HUES48 (cell line): ENCODE data around the gene SERPINA5.

ENCODE experiments used
- H3K27ac ChIP-seq: one replicate; pipeline ENCODE4 v1.7.0; 2013; ENCODE audit warnings: low read depth, low read length, inconsistent platforms
- H3K27me3 ChIP-seq: 2 replicates; pipeline ENCODE4 v1.6.1; 2013; ENCODE audit warnings: mild to moderate bottlenecking, low read length; ENCODE audit not compliant: control insufficient read depth, insufficient read depth
- H3K36me3 ChIP-seq: 2 replicates; pipeline ENCODE4 v1.6.1; 2013; ENCODE audit warnings: low read length; ENCODE audit not compliant: control insufficient read depth, insufficient read depth
- H3K4me1 ChIP-seq: 2 replicates; pipeline ENCODE4 v1.6.1; 2013; ENCODE audit warnings: mild to moderate bottlenecking, low read length; ENCODE audit not compliant: control insufficient read depth, insufficient read depth
- H3K4me3 ChIP-seq: 2 replicates; pipeline ENCODE4 v1.5.1; 2013; ENCODE audit warnings: mild to moderate bottlenecking, low read depth, low read length
- H3K9ac ChIP-seq: 2 replicates; pipeline ENCODE4 v1.6.1; 2013; ENCODE audit warnings: mild to moderate bottlenecking, low read depth, low read length, moderate library complexity
- H3K9me3 ChIP-seq: 2 replicates; pipeline ENCODE4 v1.6.1; 2013; ENCODE audit warnings: low read length; ENCODE audit not compliant: control insufficient read depth, insufficient read depth

Gene SERPINA5

DNA sequence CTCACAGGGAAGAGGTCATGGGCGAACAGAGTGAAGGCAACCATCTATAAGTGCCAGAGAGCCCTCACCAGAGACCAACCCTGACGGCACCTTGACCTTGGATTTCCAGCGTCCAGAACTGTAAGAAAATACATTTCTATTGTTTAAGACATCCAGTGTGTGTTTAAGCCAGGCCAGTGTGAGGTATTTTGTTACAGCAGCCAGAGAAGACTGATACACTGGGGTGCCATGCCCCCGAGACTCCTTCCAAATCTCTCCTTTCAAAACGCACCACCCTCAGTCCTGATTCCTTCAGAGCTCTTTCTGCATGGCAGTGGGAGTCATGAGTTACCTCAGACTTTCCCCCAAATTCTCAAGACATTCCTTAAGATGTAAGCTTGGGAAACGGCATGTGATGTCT lies 2.5 kb upstream of the SERPINA5 start:
- peaks cover 7% of the 10 kb centered on the region; the same call in 1 of the 2 replicates for H3K9me3 ChIP-seq
- H3K27ac ChIP-seq = no peak overlapping the region
- no peak overlapping the region for H3K9ac ChIP-seq
- no peaks in the 10 kb centered on the region for H3K27me3 ChIP-seq
- no peak overlapping the region for H3K4me3 ChIP-seq
- H3K4me1 ChIP-seq = no peaks in the 10 kb centered on the region
- H3K36me3 ChIP-seq = no peaks in the 10 kb centered on the region

DNA sequence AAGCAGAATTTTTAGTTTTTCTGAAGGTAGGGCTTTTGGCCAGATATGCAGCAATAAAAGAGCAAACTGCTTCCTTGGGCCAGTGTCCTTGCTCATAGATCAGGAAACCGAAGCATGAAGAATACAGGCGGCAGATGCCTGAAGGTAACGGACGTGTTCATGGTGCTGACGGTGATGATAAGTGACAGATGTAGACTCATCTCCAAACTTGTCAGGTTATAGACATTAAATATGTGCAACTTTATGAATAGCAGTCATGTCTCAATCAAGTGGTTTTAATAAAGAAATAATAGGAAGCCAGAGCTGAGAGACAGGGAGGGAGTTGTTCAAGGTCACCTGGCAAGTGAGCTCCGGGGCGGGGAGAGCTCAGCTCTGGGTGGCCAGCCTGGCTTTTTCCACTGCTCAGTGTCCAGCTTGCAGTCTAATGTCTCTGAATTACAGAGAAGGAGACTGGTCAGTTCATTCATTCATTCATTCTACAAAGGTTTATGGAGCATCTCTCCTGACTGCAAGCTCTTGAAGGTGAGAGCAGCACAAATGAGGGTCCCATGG lies 1.0 kb downstream of the SERPINA5 start:
- H3K9me3 ChIP-seq = peaks cover 10% of the 10 kb centered on the region
- H3K9ac ChIP-seq = no peak overlapping the region
- H3K4me1 ChIP-seq = no peaks in the 10 kb centered on the region
- no peaks in the 10 kb centered on the region for H3K36me3 ChIP-seq
- H3K27me3 ChIP-seq = no peaks in the 10 kb centered on the region
- H3K4me3 ChIP-seq = no peak overlapping the region
- H3K27ac ChIP-seq = no peak overlapping the region

DNA sequence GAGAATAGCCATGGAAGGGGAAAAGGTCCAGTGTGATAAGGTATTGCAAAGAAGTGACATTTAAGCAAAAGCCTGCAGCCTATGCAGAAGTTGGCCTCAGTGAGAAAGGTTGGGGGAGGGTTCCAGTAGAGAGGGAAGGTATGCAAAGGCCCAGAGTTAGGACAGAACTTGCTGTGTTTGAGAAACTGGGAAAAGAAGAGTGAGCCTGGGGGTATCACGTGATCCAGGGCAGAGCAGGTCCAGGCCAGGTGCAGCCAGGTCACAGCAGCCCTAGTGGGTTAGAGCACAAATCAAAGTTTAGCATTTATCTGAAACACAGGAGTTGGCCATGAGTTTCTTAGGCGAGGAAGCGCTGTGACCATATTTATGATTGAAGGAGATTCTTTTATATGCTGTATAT lies 1.6 kb downstream of the SERPINA5 start:
- Histone ChIP-seq H3K9ac (no peak overlapping the region), H3K27me3 (no peaks in the 10 kb centered on the region), H3K4me3 (no peak overlapping the region), H3K36me3 (no peaks in the 10 kb centered on the region), H3K27ac (no peak overlapping the region), H3K9me3 (peaks cover 10% of the 10 kb centered on the region), H3K4me1 (no peaks in the 10 kb centered on the region)

DNA sequence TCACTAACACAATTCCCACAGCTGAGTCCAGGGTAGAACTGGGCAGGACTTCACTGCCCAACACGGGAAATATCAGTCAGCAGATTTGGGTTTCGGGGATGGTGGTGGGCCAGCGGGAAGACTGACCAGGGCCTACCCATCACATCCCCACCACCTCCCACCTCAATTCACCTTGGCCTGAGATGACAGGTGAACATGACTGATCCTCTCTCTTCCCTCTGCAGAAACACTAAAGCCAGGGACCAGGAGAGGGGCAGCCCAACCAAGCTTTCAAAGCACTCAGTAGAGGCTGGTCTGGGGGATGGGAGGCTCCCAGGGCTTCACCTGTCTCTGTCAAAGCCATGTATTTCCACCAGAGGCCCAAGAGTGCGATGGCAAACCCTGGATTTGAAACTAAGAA lies 2.3 kb downstream of the SERPINA5 start:
- H3K27ac ChIP-seq = no peak overlapping the region
- no peak overlapping the region for H3K9ac ChIP-seq
- peaks cover 10% of the 10 kb centered on the region; the same call in 1 of the 2 replicates for H3K9me3 ChIP-seq
- H3K27me3 ChIP-seq = no peaks in the 10 kb centered on the region
- H3K4me1 ChIP-seq = no peaks in the 10 kb centered on the region
- H3K4me3 ChIP-seq = no peak overlapping the region
- no peaks in the 10 kb centered on the region for H3K36me3 ChIP-seq

DNA sequence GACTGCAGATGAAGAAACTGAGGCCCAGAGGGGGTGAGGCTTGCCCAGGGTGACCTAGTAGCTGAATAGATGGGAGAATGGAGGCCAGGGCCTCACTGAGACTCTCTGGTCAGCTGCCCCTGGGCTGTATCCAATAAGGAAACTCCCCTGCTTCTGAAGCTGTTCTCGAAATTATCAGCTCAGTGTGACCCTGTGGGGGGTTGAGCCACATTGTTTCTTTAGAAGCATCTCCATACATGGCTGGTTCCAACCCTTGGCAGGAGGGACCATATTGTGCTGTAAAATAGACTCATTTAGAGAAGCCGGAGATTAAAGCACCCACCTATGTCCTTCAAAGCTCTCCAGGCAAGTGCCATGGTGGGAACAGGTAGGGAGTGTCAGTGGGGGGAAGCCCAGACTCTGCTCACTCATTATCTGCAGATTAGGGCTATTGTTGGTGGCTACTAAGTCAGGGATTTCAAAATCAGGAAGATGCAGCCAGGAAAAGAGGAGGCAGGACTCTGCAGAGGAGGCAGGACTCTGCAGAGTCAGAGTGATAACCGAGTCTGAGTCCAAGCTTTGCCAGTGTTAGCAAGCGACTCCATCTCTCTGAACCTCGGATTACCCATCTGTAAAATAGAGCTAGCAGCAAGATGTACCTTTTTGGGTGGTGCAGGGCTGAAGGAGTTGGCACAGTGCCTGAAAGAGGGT lies 3.5 kb downstream of the SERPINA5 start:
- Histone ChIP-seq H3K9ac (no peak overlapping the region), H3K9me3 (peaks cover 10% of the 10 kb centered on the region; the same call in 1 of the 2 replicates), H3K27ac (no peak overlapping the region), H3K27me3 (no peaks in the 10 kb centered on the region), H3K4me3 (no peak overlapping the region), H3K36me3 (no peaks in the 10 kb centered on the region), H3K4me1 (no peaks in the 10 kb centered on the region)

DNA sequence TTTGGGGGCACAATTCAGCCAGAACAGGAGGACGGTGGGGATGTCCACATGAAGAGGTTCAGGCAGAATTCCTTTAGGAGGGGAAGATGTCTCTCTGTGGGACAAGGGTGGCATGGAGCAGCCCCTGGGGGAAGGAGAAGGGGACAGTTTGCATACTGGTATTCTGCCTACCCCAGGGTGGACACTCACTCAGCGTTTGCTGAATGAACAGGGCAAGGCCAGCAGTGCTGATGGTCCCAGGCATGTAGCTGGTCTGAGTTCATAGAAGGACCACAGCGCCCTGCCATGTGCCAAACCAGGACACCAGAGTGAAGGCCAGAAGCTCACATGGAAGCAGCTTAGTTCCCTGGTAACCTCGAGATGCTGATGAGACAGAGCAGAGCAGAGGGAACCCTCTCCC lies 5.4 kb downstream of the SERPINA5 start:
- H3K9me3 ChIP-seq = peaks cover 11% of the 10 kb centered on the region; the same call in 1 of the 2 replicates
- H3K36me3 ChIP-seq = no peaks in the 10 kb centered on the region
- H3K4me3 ChIP-seq = no peak overlapping the region
- no peaks in the 10 kb centered on the region for H3K4me1 ChIP-seq
- no peaks in the 10 kb centered on the region for H3K27me3 ChIP-seq
- no peak overlapping the region for H3K9ac ChIP-seq
- H3K27ac ChIP-seq = no peak overlapping the region

DNA sequence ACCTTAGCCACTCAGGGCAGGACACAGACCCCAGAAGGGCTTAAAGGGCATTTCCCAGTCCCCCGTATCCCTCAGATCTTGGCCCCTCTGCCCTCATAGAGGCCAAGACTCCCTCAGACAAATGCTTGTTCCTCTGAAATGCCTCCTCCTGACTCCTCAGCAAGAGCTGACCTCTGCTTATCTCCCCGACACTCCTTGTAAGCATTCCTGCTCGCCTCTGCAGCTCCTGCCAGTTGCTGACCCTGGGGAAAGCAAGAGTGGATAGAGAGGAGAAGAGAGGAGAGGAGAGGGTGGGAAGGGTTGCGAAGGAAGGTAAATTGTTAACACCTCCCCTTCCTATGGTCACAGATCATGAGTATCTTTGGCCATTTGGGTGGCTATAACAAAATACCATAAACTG lies 7.1 kb downstream of the SERPINA5 start:
- Histone ChIP-seq H3K9me3 (peaks cover 11% of the 10 kb centered on the region; the same call in 1 of the 2 replicates), H3K36me3 (no peaks in the 10 kb centered on the region), H3K27me3 (no peaks in the 10 kb centered on the region), H3K4me3 (no peak overlapping the region), H3K4me1 (no peaks in the 10 kb centered on the region), H3K9ac (no peak overlapping the region), H3K27ac (no peak overlapping the region)

DNA sequence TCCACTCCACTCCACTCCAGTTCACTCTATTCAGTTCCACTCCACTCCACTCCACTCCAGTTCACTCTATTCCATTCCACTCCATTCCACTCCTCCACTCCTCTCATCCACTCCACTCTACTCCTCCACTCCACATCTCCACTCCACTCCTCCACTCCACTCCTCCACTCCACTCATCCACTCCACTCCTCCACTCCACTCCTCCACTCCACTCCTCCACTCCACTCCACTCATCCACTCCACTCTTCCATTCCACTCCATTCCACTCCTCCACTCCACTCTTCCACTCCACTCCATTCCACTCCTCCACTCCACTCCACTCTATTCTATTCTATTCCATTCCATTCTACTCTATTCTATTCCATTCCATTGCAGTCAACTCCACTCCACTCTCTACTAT lies 9.8 kb downstream of the SERPINA5 start:
- Histone ChIP-seq H3K27ac (no peak overlapping the region), H3K27me3 (no peaks in the 10 kb centered on the region), H3K9ac (no peak overlapping the region), H3K9me3 (peaks cover 5% of the 10 kb centered on the region; the same call in 1 of the 2 replicates), H3K36me3 (no peaks in the 10 kb centered on the region), H3K4me3 (no peak overlapping the region), H3K4me1 (no peaks in the 10 kb centered on the region)

DNA sequence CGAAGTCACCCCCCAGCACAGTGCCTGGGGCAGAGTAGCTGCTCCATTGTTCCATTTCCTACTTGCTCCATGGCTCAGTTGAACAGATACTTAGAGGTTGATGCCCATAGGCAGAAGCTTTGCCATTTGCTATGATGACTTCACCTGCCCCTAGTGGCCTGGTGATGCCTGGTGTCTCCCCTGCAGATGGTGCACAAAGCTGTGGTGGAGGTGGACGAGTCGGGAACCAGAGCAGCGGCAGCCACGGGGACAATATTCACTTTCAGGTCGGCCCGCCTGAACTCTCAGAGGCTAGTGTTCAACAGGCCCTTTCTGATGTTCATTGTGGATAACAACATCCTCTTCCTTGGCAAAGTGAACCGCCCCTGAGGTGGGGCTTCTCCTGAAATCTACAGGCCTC lies 10.6 kb downstream of the SERPINA5 start:
- no peak overlapping the region for H3K27ac ChIP-seq
- H3K27me3 ChIP-seq = no peaks in the 10 kb centered on the region
- no peaks in the 10 kb centered on the region for H3K36me3 ChIP-seq
- H3K9me3 ChIP-seq = 0 out of 2 replicates have a peak, but pooled peaks cover 5% of the 10 kb centered on the region
- no peak overlapping the region for H3K4me3 ChIP-seq
- H3K4me1 ChIP-seq = no peaks in the 10 kb centered on the region
- no peak overlapping the region for H3K9ac ChIP-seq

DNA sequence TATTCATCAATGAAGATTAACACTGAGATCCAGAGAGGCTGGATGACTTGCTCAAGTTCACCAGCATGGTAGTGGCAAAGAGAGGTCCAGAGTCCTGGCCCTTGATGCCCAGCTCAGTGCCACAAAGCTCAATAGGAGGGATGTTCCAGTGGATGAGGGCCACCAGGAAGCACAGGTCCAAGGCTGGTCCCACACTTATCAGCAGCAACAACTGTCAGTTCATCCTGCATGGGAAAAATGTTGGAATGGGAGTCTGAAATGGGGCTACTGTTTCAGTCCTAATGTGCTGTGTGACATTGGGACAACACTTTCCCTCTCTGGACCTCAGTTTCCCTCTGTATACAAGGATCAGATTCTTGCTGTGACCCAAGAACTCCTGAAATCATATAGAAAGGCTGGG lies 11.2 kb downstream of the SERPINA5 start:
- Histone ChIP-seq H3K4me3 (no peak overlapping the region), H3K4me1 (no peaks in the 10 kb centered on the region), H3K9me3 (0 out of 2 replicates have a peak, but pooled peaks cover 5% of the 10 kb centered on the region), H3K9ac (no peak overlapping the region), H3K27ac (no peak overlapping the region), H3K36me3 (no peaks in the 10 kb centered on the region), H3K27me3 (no peaks in the 10 kb centered on the region)

DNA sequence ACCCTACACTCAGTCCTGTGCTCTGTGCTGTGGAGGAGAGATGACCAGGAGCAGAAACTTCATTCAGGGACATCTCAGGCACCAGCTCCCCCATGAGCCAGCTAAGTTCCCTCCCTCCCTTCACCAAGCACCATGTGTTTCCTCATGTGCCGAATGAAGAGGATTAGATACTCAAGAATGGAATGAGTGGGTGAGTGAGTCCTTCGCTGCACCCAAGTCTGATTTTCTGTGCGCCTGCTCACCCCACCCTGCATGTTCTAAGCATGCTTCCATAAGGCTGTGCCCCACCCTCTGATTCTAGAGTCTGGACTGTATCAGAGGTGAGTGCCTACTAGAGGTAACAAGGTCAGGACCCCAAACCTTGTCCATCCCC lies 12.1 kb downstream of the SERPINA5 start:
- Histone ChIP-seq H3K27ac (no peak overlapping the region), H3K9ac (no peak overlapping the region), H3K27me3 (no peaks in the 10 kb centered on the region), H3K4me3 (no peak overlapping the region), H3K4me1 (no peaks in the 10 kb centered on the region), H3K36me3 (no peaks in the 10 kb centered on the region), H3K9me3 (0 out of 2 replicates have a peak, but pooled peaks cover 5% of the 10 kb centered on the region)
